GM18907 (cell line): ENCODE data around the gene WBP2.
A peak's percentile ranks its signal among the peaks of the same experiment; 100 is the strongest.
"Not testable (repeated sequence)": the region's sequence is repeated elsewhere in the genome, so short reads cannot be mapped to it uniquely, and the experiment has no call there.

Source experiments
- ATAC-seq: cut with Tn5 transposase; IDR thresholded peaks from one replicate; pipeline ENCODE4 v1.9.1; 2021; ENCODE audit warnings: mild to moderate bottlenecking, moderate library complexity; ENCODE audit not compliant: unreplicated experiment

WBP2 gene

GRCh38 chr17:75815399-75815798, 39.7 kb downstream of the WBP2 start:
- ATAC-seq, result no peak

GRCh38 chr17:75814900-75815373, 40.2 kb downstream of the WBP2 start:
- ATAC-seq, result no peak

- ATAC-seq, result no peak
Observed at GRCh38 chr17:75814021-75814395, 41.1 kb downstream of the WBP2 start.

- no peak for ATAC-seq
Observed at GRCh38 chr17:75813081-75814020, 41.8 kb downstream of the WBP2 start.

GRCh38 chr17:75812096-75813013, 42.8 kb downstream of the WBP2 start:
- ATAC-seq, result no peak

- ATAC-seq, result no peak
Observed at GRCh38 chr17:75811174-75811573, 44.0 kb downstream of the WBP2 start.

- not testable (repeated sequence) for ATAC-seq
Observed at GRCh38 chr17:75810756-75811155, 44.4 kb downstream of the WBP2 start.

GRCh38 chr17:75810216-75810615, 44.9 kb downstream of the WBP2 start:
- no peak for ATAC-seq

- ATAC-seq, result no peak
Observed at GRCh38 chr17:75809631-75810111, 45.5 kb downstream of the WBP2 start.

GRCh38 chr17:75808905-75809621, 46.1 kb downstream of the WBP2 start:
- peak; percentile 57 for ATAC-seq

GRCh38 chr17:75808549-75808904, 46.6 kb downstream of the WBP2 start:
- no peak for ATAC-seq

- ATAC-seq, result no peak
Observed at GRCh38 chr17:75807861-75808260, 47.3 kb downstream of the WBP2 start.

GRCh38 chr17:75806822-75807500, 48.2 kb downstream of the WBP2 start:
- no peak for ATAC-seq

GRCh38 chr17:75803883-75804282, 51.3 kb downstream of the WBP2 start:
- ATAC-seq, result no peak

GRCh38 chr17:75799402-75799801, 55.7 kb downstream of the WBP2 start:
- ATAC-seq, result no peak

GRCh38 chr17:75795820-75796607, 59.1 kb downstream of the WBP2 start:
- no peak for ATAC-seq
